ENCODE data around the gene NCS1.

The NCS1 gene

DNA sequence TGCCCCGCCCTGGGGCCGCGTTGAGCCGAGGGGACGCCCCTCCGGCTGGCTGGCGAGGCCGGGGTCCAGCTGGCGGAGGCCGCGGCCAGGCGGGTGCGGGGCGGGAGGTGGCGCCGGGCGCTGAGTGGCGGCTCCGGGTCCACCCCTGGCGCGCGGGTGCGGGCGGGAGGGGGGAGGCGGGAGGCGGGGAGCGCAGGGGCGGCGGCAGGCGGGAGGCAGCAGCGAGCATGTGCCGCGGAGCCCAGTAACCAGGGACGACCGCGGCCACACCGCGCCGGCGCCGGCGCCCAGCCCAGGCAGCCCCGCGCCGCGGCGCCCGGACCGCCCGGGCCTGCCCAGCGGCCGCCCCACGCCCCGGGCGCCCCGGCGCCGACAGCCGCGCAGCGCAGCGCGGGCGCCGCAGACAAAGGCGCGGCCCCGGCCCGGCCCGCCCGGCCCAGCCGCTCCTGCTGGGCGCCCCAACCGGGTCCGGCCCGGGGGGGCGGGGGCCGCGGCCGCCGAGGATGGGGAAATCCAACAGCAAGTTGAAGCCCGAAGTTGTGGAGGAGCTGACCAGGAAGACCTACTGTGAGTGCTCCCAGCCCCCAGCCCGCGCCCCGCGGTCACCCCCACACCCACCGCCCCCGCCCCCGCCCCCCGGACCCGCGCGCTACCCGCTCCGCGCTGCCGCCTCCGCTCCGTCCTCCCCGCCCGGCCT, at the start of gene NCS1:
TSS of gene NCS1 (plus strand) at position 244 of the 697 bp plus-strand sequence. CDS start at position 504, 260 bp downstream.
- DNase-seq (ENCODE audit: low read depth in 2 of 2, low spot score in 1 of 2): peak in 1 of 2 donors; percentile 12

DNA sequence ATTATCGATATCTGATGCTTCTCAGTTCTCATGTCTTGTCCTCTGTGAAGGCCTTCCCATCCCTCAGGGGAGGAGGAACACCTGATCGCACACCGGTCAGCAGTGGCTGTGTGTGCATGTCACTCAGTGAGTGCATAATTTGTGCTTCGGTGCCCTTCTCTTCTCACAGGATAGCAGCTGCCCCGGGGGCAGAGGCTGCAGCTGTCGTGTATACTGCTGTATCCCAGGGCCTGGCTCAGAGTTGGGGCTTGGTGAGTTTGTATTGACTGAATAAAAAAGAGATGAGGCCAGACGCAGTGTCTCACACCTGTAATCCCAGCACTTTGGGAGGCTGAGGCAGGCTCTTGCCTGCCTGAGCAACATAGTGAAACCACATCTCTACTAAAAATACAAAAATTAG, 49.7 kb upstream of the NCS1 start:
- no peak for DNase-seq (ENCODE audit: low read depth in 2 of 2, low spot score in 1 of 2)

DNA sequence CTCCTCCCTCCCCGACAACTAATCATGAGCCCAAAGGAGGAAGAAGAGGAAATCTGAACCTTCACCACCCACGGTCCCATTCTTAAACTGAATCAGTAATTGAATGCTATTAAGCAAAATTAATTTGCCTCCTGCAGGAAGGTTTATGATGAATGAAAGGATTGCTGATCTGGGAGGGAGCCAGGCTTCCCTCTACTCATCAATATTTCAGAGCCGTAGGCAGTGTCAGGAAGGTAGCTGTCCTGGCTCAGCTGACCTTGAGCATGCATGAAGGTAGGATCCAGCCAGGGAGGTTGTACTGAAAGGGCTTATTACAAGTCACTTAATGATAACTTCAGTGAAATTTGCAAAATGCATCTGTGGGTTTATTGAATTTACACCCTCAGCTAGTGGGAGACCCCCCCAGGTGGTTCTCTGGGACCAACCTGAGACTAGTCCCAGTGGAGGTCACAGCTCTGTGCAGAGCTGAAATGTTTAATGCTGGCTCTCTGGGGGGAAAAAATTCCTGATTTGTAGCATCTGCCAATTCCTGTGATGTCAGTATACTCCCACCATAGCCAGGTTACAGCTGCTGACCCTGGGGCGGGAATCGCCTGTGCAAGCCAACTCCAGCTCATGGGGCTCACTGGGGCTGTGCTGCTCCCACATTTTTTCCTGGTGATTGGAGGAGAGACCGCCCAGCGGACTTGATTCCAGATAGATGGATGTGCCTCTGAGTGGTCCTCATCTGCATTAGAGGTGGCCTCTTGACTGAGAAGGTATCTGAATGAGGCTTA, 47.9 kb upstream of the NCS1 start:
- no peak for DNase-seq (ENCODE audit: low read depth in 2 of 2, low spot score in 1 of 2)

DNA sequence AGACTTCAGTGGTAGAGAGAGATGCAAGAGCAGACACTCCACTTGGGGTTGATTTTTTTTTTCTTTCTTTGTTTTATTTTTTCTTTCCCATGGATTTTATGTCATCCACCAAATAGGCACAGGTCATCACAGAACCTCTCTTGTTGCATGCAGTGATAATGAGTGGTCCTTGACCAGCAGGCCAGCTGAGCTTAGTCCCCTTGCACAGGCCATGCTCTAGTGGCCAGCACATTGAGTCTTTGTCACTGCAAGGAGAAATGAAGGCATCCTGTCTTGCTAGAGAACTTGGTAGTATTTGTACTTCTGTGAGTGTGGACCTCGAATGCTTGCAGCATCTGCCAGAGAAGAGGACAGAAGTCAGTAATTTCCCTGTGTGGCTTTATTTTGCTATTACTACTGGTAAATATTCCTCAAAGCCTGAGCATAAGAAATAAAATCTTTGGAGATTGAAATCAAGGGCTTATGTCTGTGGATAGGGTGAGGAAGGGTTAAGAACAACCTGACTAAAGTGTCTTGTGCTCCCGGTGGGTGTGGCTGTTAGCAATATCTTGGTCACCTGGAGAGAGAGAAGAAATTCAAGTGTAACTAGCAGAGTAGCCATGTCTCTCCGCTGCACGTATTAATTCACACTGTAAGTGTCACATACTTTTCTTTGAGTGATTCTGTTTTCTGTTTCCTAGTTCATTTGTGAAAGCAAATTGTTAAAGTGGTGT, 45.3 kb upstream of the NCS1 start:
- no peak for DNase-seq (ENCODE audit: low read depth in 2 of 2, low spot score in 1 of 2)

DNA sequence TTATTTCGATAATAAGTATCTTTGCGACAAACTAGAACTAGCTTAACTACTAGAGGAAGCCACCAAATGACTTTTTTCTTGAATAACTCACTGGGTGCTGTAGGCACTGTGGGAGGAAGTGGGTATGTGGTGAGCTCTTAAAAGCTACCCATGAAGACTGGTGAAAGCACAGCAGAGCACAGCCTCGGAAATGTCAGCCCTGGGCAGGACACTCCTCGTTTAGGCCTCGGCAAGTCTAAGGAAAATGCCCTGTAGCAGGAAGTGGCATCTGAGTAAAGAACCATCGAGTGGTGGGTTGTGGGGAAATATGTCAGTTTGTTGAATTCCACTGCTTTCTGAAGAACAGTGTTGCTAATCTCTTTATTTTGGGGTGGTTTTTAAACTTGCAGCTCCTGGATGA, 44.0 kb upstream of the NCS1 start:
- DNase-seq (ENCODE audit: low read depth in 2 of 2, low spot score in 1 of 2): peak; percentile 55 to 63

- DNase-seq (ENCODE audit: low read depth in 2 of 2, low spot score in 1 of 2): peak; percentile 24 to 44
Measured at GRCh38 chr9:130128733-130129431, 43.3 kb upstream of the NCS1 start.

GRCh38 chr9:130129432-130130061, 42.7 kb upstream of the NCS1 start:
- DNase-seq (ENCODE audit: low read depth in 2 of 2, low spot score in 1 of 2): no peak

GRCh38 chr9:130132746-130133145, 39.5 kb upstream of the NCS1 start:
- no peak for DNase-seq (ENCODE audit: low read depth in 2 of 2, low spot score in 1 of 2)

- DNase-seq (ENCODE audit: low read depth in 2 of 2, low spot score in 1 of 2): no peak
Measured at GRCh38 chr9:130137081-130137640, 35.0 kb upstream of the NCS1 start.

DNA sequence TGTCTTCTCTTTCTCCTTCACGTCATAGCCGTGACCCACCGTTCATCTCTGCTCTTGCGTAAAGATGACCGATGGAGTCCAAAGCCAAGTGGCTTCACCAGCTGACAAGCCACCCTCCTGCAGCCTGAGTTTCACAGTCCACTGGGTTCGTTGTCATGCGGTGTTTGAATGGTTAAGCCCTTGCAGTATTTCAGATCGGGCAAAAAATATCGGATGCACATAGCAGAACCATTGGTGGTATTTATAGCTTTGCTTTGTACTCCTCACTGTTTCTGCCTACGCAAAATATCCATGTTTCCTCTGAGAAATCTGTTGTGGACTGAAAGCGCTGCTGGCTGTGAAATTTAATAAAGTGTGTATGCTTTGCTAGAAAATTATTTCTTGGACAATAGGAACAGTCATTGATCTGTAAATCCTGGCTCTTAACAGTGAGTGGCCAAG, 34.5 kb upstream of the NCS1 start:
- DNase-seq (ENCODE audit: low read depth in 2 of 2, low spot score in 1 of 2): no peak

- DNase-seq (ENCODE audit: low read depth in 2 of 2, low spot score in 1 of 2): no peak
Measured at GRCh38 chr9:130138171-130138653, 34.0 kb upstream of the NCS1 start.

GRCh38 chr9:130138791-130139190, 33.4 kb upstream of the NCS1 start:
- DNase-seq (ENCODE audit: low read depth in 2 of 2, low spot score in 1 of 2): no peak

GRCh38 chr9:130139251-130139650, 33.0 kb upstream of the NCS1 start:
- DNase-seq (ENCODE audit: low read depth in 2 of 2, low spot score in 1 of 2): no peak

GRCh38 chr9:130140706-130141105, 31.5 kb upstream of the NCS1 start:
- DNase-seq (ENCODE audit: low read depth in 2 of 2, low spot score in 1 of 2): no peak

DNA sequence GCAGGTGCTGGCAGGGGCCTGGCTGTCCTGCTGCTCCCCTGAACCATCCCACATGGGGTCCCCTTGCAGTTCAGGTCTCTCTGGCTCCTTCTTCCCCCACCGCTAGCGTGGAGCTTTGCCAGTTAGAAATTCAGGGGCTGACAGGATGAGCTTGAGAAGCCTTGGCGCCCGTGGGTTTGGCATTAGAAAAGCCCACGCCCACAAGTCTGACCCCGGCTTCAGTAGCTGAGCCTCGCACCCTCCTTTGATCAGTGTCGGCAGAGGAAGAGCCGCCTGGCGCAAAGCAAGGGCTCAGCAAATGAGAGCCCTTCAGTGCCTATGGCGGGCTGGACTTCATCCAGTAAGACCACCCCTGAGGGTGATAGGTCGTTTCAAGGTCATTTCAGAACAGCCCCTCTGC, 30.1 kb upstream of the NCS1 start:
- no peak for DNase-seq (ENCODE audit: low read depth in 2 of 2, low spot score in 1 of 2)

DNA sequence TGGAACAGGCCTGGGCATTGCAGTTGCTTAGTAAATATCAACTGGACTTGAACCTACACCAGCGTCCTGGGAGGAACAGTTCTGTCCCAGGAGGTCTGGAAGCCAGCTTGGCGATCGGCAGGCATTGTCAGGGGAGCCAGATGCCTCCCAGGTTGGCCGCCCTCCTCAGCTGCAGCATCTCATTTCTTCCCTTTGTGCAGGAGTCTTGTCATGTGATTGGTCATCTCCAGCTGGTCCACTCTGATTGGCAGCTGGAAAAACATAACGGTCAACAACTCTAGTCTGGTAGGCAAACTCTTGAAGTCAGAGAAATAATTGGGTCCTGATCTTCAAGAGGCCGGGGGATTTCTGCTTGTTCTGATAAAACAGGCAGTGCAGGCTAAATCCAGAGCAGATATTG, 29.6 kb upstream of the NCS1 start:
- no peak for DNase-seq (ENCODE audit: low read depth in 2 of 2, low spot score in 1 of 2)

GRCh38 chr9:130143279-130143893, 28.8 kb upstream of the NCS1 start:
- no peak for DNase-seq (ENCODE audit: low read depth in 2 of 2, low spot score in 1 of 2)

DNA sequence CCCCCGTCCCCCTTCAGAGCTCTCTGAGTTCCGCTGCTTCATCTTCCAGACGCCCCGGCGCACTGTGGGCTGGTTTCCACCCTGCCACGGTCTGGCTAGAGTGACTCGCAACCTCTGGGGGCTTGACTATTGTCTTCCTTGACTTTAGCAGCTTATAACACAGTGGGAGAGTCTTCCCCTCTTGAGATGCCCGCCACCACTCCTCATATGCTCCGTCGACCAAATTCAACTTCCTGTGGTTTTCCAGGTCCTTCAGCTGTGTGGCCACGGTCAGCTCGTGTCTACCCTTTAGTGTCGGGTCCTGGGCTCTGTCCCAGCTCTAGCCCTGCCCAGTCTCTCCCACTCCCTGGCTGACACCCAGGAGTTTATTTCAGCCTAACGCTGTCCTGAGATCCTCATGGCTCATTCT, 28.2 kb upstream of the NCS1 start:
- no peak for DNase-seq (ENCODE audit: low read depth in 2 of 2, low spot score in 1 of 2)

DNA sequence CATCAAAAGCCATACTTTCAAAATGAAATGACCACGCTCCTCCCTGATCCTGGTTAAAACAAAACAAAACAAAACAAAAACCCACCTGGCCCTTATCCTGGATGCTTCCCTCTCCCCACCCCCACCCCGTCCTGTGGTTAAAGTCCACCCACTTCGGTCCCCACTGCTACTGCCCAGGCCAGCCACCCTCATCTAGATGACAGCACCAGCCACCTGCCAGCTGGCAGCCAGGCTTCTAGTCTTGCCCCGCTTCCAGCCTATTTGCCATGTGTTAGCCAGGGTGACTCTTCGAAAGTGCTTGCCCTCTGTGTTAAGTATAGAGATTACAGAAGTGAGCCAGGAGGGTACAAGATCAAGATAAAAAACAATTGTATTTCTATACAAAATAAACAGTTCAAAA, 27.5 kb upstream of the NCS1 start:
- DNase-seq (ENCODE audit: low read depth in 2 of 2, low spot score in 1 of 2): no peak

GRCh38 chr9:130145658-130146057, 26.5 kb upstream of the NCS1 start:
- DNase-seq (ENCODE audit: low read depth in 2 of 2, low spot score in 1 of 2): no peak
